EL (cell line): ENCODE data around the gene N4BP3.
"Not testable (repeated sequence)": the region's sequence is repeated elsewhere in the genome, so short reads cannot be mapped to it uniquely, and the experiment has no call there.

Source experiments
- DNase-seq: peaks from one replicate; pipeline ENCODE4 v3.0.0-alpha.2; 2016

N4BP3 gene, protein sequence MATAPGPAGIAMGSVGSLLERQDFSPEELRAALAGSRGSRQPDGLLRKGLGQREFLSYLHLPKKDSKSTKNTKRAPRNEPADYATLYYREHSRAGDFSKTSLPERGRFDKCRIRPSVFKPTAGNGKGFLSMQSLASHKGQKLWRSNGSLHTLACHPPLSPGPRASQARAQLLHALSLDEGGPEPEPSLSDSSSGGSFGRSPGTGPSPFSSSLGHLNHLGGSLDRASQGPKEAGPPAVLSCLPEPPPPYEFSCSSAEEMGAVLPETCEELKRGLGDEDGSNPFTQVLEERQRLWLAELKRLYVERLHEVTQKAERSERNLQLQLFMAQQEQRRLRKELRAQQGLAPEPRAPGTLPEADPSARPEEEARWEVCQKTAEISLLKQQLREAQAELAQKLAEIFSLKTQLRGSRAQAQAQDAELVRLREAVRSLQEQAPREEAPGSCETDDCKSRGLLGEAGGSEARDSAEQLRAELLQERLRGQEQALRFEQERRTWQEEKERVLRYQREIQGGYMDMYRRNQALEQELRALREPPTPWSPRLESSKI

DNA sequence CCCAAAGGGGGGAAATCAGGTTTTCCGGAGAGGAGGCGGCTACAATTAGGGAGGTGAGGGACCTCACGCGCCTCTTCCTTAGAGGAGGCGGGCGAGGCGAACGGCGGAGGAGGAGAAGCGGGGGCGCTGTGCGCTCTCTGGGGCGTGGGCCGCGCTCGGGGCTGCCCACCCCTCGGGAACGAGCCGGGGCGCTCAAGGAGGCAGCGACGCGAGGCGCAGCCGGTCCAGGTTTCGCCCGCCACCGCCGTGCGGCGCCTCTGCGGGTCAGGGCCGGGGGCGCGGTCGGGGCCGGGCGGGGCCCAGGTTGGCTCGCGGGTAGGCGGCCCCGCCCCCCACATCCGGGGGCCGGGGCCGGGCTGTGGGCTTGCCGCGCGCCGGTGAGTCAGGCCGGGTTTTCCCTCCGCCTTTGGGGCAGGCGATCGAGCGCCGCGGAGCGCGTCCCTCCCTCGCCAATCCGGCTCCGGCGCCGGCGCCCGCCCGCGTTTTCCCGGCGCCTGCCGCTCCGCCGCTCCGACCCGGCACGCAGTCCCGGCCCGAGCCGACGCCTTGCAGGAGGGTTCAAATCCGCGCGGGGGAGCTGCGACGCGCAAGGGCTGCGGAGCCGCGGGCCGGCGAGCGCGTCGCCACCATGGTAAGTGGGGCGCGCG is at the start of gene N4BP3:
TSS of gene N4BP3 (plus strand) at position 392 of the 647 bp plus-strand sequence. CDS start 6,052 bp downstream, outside the sequence.
- DNase-seq, result peak; percentile 64

DNA sequence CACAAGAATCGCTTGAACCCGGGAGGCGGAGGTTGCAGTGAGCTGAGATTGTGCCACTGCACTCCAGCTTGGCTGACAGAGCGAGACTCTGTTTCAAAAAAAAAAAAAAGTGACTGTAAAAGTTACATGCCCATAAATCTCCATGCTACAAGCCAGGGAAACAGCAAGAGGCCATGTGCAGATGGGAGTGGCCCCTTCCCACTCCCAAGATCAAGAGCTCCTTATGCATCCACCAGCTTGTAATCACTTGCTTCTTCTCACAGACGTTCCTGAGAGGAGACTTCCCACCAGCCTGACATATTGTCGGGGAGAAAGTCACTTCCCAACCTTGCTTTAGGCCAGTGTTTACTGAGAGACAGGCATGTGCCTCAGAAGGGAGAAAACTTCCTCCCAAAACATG is 45.6 kb upstream of the N4BP3 start:
- DNase-seq, result no peak

DNA sequence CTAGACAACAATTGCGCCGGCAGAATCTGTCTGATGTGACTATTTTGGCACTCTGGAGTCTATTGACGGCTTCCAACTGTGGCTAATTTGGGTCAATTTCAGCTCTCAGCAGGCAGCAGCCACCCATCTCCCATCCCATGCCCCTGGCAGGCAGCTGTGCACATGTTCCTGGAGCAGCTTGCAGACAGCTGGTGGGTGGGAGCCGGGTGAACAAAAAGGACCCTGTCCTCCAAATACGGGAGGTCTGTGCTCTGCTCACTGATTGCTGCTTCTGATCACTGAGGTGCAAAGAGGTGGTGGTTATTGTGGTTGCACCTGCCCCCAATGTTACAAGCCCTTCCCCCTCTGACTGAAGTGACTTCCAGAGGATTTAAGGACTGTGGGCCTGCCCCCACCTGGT is 45.0 kb upstream of the N4BP3 start:
- DNase-seq, result no peak

DNA sequence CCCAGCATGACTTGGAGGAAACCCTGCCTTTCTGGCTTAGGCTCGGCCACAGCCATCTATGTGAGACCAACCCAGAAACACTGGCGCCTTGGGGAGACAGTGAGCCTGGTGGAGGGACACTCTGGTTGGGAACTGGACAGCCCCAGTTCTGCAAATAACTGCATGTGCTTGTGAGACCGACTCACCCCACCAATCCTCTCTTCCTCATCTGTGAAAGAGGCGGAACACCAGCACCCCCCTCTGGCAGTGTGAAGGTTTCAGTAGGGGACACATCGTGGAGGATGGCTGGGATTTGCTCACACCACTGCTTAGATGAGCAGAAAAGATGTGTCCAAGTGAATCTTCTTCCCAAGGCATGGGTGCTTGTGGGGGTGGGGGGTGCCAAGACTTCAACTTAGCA is 43.4 kb upstream of the N4BP3 start:
- DNase-seq, result peak; percentile 42

DNA sequence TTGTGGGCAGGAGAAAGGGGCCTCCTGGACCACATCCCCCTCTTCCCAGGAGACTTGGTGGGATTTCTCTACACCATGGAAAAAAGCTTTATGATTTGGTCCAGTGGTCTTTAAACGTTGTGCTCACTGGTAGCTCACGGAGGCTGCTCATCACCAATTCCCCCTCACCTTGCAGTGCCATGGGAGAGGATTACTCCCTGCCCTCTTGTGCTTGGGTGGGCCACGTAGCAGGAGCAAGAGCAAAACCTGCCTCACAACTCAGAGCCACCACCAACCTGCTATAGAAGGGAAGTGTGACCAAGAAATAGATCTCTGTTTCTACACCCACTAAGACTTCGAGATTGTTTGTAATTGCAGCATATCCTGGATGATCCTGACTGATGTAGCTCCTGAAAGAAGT is 42.2 kb upstream of the N4BP3 start:
- no peak for DNase-seq

DNA sequence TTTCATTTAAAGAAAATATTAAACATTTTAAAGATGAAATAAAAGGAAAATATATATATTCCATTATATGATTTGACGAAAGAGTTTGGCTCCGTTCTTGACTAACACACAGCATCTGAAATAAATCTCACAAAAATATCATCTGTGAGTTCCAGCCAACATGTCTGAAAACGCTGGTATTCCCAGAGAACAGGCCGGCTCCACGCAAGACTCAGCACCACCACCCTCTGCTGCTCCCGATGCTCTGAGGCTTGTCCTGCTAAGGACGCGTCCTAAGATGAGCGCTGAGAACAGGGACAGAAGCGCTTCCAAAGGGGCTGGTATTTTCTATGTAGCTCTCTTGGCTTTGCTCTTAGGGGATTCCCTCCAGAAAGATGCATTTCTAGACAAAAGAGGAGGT is 40.6 kb upstream of the N4BP3 start:
- DNase-seq, result no peak

DNA sequence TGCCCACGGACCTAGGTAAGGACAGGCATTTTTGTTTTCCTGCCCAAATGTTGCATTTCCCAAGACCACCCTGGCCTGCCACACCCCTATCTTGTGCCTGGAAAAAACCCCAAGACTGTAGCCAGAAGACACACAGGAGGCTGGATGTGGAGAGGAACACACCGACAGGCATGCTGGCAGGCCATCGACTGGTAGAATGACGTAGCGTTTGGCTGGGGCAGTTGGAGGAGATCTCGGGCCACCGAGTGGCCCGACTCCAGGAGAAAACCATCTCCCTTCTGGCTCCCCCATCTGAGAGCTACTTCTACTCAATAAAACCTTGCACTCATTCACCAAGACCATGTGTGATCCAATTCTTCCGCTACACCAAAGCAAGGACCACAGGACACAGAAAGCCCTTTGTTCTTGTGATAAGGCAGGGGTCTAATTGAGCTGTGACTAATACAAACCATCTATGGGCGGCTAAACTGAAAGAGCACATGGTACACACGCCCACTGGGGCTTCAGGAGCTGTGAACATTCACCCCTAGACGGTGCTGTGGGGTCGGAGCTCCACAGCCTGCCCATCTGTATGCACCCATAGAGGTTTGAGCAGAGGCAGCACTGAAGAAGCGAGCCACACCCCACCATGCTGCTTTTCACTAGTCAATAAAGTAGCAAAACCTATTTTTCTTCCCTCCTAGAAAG is 38.9 kb upstream of the N4BP3 start:
- DNase-seq, result no peak

DNA sequence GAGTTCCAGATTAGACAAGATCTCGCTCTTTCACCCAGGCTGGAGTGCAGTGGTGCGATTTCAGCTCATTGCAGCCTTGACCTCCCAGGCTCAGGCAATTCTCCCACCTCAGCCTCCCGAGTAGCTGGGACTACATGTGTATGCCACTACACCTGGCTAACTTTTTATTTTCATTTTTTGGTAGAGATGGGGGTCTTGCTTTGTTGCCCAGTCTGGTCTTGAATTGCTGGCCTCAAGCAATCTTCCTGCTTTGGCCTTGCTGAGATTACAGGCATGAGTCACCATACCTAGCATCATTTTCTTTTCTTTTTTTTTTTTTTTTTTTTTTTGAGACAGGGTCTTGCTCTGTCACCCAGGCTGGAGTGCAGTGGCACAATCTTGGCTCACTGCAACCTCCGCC is 36.4 kb upstream of the N4BP3 start:
- not testable (repeated sequence) for DNase-seq

DNA sequence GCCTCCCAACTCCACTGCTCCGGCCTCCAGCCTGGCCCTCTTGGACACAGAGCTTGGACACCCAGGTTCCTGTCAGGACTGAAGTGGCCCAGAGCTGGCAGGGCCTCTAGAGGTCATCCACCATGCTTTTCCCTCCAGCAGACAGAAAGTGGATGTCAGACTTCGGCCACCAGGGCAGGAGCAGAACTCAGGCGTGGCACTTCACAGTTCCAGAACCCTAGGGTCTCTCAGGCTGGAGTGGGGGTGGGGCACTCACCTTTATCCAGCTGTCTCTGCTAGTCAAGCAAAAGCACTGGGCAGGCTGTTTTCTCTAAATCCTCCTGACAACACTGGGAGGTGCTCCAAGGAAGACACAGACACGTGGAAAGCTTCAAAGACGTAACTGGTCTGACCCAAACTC is 35.6 kb upstream of the N4BP3 start:
- DNase-seq, result no peak

DNA sequence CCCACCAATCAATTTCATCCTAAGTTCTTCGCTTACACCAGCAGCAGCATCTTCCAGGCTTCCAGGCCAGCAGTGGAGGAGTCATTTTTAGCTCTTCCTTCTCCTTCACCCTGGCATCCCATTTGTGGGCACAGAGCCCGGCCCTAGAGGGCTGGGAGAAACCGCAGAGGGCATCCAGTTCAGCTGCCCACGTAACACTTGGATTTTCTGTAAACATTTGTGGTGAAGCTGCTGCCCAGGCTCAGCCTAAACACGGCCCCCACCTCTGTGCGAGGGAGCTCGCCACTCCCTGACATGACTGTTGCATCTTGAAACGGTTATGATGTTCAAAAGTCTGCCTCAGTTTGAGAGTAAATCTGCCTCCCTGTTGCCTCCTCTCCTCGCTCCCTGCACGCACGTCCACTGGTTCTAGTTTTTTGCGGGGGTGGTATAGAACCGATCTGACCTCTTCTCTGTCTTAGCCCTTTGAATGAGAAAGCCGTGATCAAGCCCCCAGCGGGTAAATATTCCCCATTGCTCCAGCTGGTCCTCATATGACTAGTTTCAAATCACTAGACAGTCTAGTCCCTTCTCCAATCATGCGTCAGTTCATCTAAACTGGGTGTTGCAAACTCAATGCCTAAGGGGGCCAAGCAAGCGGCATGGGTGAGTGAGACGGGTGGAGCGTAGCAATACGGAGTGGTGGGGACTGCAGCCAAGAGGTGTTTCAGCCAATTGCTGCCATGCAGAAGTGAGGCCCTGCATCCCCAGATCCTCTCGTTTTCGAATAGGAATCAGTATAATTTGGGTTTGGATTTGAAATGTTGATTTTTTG is 34.9 kb upstream of the N4BP3 start:
- peak; percentile 94 for DNase-seq

DNA sequence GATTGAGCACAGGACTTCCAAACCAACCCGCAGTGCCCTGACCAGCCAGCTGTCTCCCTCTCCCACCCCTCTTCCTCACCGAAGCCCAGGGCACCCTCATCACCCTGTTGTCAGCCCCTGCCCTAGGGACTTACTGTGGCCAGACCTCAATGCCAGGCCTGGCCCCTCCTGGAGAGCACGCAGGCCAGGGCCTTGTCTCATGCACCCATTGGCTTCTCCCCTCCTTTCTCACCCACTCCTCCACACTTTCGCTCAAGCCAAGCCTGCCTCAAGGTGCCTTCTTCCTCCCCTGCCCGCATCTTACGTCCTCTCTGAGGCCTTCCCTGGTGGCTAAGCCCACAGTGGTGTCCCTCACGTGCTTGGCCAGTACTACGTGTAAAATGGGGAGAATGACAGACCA is 33.3 kb upstream of the N4BP3 start:
- DNase-seq, result no peak

DNA sequence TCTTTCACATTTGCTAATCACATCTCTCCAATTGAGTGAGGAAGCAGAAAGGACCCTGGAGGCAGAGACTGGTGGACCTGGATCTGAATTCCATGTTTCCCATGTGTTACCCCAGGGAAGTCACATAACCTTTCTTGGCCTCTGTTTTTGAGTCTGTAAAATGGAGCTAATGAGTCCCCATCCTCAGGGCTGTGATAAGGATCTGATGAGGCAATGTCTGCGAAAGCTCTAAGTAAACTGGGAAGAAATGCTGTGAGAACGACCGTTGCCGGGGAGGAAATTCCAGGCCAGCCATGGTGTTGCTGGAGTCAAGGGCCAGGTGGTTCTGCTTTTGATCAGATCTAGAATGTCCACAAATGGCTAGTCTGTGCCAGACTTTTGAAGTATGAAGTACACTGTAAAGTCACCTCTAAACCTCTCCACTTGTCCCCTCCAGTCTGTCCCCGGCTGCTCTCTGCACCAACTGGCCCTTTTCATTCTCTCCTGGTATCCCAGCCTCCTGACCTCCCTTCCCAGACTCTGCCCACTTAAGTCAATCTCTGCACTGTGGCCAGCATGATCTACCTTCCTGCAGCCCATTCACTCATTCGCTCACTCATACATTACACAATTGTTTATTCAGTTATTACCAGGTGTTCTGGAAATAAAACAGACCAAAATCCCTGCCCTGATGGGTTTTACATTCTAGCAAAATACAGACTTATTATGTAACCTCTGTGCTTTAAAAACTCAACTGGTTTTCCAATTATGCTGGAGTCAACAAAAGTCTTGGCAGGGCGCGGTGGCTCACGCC is 32.5 kb upstream of the N4BP3 start:
- no peak for DNase-seq

DNA sequence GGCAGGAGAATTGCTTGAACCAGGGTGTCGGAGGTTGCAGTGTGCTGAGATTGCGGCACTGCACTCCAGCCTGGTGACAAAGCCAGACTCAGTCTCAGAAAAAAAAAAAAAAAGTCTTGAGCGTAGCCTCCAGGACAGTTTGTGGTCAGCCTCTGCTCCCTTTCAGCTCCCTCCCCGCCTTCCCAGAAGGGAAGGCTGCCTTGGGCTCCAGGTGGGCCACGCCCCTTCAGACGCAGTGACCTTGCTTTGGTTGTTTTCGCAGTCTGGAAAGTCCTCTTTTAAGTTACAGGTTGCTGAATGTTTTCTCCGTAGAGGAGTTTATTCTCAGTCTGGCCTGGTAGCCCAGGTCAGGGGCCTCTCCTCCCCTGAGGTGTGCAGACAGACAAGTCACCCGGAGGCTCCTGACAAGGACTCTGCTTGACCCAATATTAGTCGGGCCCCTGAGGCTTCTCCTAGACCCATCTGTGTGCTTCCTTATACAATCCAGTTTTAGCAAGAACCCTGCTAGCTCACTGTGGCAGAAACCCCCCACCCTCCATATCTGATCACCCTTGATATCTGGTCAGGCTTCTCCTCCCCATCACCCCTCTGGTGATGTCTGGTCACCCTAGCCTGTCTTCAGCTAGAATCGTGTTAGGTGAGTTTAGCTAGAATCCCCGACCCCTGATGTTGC is 31.6 kb upstream of the N4BP3 start:
- DNase-seq, result no peak

DNA sequence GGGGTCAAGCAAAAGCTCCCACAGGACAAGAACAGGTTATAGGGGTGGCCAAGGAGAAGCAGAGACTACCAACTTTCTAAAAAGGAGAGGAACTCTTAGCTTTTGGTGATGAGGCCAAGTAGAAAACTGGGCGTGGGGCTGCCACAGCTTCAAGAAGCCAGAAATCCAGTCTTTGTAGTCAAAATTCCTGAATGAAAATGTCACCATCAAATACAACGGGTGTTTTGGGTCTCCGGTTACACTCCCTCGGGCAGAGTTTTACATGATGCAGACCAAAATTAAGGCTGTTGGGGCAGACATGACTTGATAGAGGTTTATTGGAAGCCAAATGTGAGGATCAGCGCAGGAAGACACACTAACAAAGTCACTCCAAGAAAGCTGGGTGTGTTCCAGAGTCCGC is 29.4 kb upstream of the N4BP3 start:
- DNase-seq, result no peak

DNA sequence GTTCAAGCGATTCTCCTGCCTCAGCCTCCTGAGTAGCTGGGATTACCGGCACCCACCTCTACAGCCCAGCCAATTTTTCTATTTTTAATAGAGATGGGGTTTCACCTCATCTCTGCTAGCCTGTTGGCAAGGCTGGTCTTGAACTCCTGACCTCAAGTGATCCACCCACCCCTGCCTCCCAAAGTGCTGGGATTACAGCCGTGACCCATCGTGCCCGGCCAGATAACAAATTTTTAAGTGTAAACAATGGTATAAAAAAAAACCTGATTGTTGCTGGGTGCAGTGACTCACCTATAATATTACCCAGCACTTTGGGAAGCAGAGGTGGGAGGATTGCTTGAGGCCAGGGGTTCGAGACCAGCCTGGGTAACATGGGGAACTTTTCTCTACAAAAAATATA is 28.0 kb upstream of the N4BP3 start:
- no peak for DNase-seq

DNA sequence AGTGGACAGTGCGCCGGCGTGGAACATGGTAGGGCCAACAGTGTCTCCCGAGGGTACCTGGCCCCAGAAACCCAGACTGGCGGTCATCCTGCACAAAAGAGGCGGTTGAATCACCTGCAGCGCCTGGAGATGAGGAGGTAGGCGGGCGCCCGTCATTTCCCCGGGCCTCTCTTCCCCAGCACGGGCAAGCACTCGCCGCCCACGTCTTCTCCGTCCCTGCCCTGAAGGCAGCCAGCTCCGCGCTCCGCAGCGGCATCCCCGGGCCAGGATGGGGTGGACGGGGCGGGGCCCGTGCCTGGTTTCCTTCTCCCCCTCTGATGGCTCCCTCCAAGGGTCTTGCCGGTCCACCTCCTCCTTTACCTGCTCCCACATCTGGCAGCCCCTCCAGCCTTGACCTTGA is 27.1 kb upstream of the N4BP3 start:
- no peak for DNase-seq

DNA sequence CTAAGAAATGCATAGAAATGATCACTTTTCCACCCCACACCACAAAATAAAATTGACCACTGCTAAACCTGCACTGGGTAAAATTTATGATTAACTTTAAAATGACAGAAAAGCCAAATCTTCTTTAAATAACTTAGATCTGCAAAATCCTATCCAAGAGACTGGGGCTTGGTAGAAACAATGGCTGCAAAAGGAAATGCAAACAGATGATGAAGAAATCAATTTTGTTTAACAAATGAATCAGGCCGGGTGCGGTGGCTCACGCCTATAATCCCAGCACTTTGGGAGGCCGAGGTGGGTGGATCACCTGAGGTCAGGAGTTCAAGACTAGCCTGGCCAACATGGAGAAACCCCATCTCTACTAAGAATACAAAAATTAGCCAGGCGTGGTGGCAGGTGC is 26.1 kb upstream of the N4BP3 start:
- DNase-seq, result not testable (repeated sequence)

DNA sequence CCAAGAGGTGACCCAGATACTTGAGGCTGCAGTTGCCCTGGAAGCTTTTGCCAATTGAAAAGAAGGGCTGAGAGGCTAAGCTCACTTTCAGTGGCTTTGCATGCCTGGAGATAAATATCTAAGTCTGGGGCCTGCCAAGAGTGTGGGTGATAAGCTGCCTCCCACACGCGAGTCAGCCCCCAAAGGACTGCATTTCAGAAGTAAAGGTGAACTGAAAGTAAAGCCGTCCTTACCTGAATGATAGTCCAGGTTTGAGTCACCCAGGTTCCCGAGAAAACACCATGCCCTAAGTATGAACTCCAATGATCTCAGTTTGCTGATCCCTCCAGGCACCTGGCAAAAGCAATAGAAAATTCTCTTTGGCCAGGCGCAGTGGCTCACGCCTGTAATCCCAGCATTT is 22.5 kb upstream of the N4BP3 start:
- no peak for DNase-seq

DNA sequence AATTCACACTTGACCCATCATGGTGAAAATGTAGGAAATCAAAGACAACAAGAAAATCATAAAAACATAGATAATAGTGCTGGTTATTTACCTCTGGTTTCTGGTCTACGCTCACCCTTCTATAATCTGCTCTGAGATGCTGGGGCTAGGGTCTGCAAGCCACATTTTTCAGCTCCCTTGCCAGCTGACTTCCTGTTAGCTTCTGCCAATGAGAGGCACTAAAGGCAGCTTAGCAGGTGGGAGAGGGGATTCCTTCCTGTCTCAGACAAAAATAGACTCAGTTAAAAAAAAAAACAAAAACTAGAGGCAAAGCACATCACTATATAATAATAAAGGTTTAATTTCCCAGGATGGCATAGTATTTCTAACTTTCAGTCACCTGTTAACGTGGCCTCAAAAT is 20.2 kb upstream of the N4BP3 start:
- DNase-seq, result no peak

DNA sequence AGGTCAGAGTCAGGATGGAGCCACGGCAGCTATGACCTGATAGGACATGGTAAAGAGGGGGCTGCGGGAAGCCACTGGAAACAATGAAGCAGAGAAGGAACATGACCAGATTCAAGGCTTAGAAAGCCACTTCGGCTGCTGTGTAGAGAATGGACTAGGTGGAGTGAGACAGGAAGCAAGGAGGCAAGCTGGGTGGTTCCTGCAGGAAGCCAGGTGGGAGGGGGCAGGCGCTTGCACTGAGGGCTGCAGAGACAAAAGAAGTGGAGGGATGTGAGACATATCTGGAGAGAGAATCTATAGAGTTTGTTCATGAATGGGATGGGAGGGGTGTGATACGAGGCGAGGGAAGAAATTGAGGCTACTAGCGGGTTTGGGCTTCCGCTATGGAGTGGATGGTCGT is 19.0 kb upstream of the N4BP3 start:
- no peak for DNase-seq

DNA sequence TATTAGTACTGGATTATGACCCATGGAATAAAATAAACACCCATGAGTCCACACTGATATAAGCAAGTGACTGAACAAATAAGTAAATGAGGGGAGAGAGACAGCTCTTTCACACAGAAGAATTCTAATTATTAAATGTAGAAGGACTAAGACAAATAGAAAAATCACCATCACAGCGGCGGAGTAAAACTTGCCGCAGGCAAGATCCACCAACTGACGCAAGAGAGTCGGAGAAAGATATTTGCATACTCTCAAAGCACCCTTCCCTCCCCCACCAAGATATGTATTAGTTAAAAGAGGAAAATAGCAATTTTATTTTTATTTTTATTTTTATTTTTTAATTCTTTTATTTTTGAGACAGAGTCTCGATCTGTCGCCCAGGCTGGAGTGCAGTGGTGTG is 14.6 kb upstream of the N4BP3 start:
- DNase-seq, result no peak
